Transverse colon (tissue), 4 donors: ENCODE results near the gene LRP10. TPM values are rescaled to one million over a fixed set of nuclear protein-coding genes. Genes with fewer than 3 reads are reported as not detected.

Source experiments
- small RNA-seq, 4 donors: library from RNA; depleted of rRNA; stranded (forward); fragments of <200 nt; gene quantifications; one replicate each; pipeline ENCODE3, GENCODE V24; 2016
- total RNA-seq, 4 donors: library from RNA; depleted of rRNA; stranded (reverse); fragments of >200 nt; gene quantifications; one replicate each; pipeline ENCODE4 v1.1.0, GENCODE V29; 2016

The LRP10 gene
- total RNA-seq, 4 donors from 2014 or later = 88.8 to 232 (median 180) TPM

Small RNA genes within 50 kb of the gene (small RNA-seq; reads per million reads assigned to genes)
- 0 reads per million in 4 donors for gene RF00019

Other genes with a start within 250 kb of the LRP10 start
- gene OR6J1, start 227.4 kb upstream of the LRP10 start, total RNA-seq = not detected
- gene OXA1L, start 105.1 kb upstream of the LRP10 start, total RNA-seq = 100 to 1,000 TPM in 3 of 4 donors, 10 to 100 TPM in 1; 65.9 to 132 (median 106) TPM
- 10 to 100 TPM in 3 of 4 donors, under 1 TPM in 1; 1.00 to 67.0 (median 33.6) TPM for gene SLC7A7, start 56.3 kb upstream of the LRP10 start, total RNA-seq
- 10 to 100 TPM in 2 of 4 donors, 1 to 10 TPM in 1, not detected in 1; 7.5 to 44.3 (median 23.8) TPM for gene MRPL52, start 41.9 kb upstream of the LRP10 start, total RNA-seq
- 10 to 100 TPM; 59.5 to 91.6 (median 73.1) TPM for gene MMP14, start 35.2 kb upstream of the LRP10 start, total RNA-seq
- gene REM2, start 11.5 kb downstream of the LRP10 start, total RNA-seq = 1 to 10 TPM in 2 of 4 donors, under 1 TPM in 1, not detected in 1; 0.27 to 5.2 (median 2.1) TPM
- 100 to 1,000 TPM in 3 of 4 donors, 10 to 100 TPM in 1; 96.4 to 186 (median 114) TPM for gene RBM23, start 47.4 kb downstream of the LRP10 start, total RNA-seq
- 10 to 100 TPM; 32.2 to 92.3 (median 43.4) TPM for gene PRMT5, start 57.6 kb downstream of the LRP10 start, total RNA-seq
- 10 to 100 TPM; 66.2 to 98.9 (median 85.1) TPM for gene HAUS4, start 85.3 kb downstream of the LRP10 start, total RNA-seq
- gene AJUBA, start 110.8 kb downstream of the LRP10 start, total RNA-seq = 1 to 10 TPM in 3 of 4 donors, not detected in 1; 1.8 to 5.2 (median 3.7) TPM
- 10 to 100 TPM; 17.1 to 41.2 (median 23.9) TPM for gene C14orf93, start 138.4 kb downstream of the LRP10 start, total RNA-seq
- gene PSMB5, start 163.2 kb downstream of the LRP10 start, total RNA-seq = 10 to 100 TPM in 3 of 4 donors, 1 to 10 TPM in 1; 8.6 to 85.1 (median 42.5) TPM
- not detected for gene PSMB11, start 170.5 kb downstream of the LRP10 start, total RNA-seq
- 1 to 10 TPM; 1.2 to 6.0 (median 4.2) TPM for gene CDH24, start 185.8 kb downstream of the LRP10 start, total RNA-seq
- 100 to 1,000 TPM; 137 to 303 (median 222) TPM for gene ACIN1, start 223.4 kb downstream of the LRP10 start, total RNA-seq
- gene C14orf119, start 223.8 kb downstream of the LRP10 start, total RNA-seq = 10 to 100 TPM in 3 of 4 donors, 1 to 10 TPM in 1; 3.6 to 33.7 (median 32.0) TPM
- not detected for gene CIROP, start 233.2 kb downstream of the LRP10 start, total RNA-seq
- gene CEBPE, start 247.5 kb downstream of the LRP10 start, total RNA-seq = not detected